Ecto neural progenitor cell (in vitro differentiated cells): Measurements from ENCODE around the gene NEU3.
"Not testable (repeated sequence)": the region's sequence is repeated elsewhere in the genome, so short reads cannot be mapped to it uniquely, and the experiment has no call there.

Experiments
- DNase-seq: peaks from one replicate; pipeline ENCODE4 v3.0.0-alpha.2; 2018; ENCODE audit warnings: low spot score

NEU3 gene, protein sequence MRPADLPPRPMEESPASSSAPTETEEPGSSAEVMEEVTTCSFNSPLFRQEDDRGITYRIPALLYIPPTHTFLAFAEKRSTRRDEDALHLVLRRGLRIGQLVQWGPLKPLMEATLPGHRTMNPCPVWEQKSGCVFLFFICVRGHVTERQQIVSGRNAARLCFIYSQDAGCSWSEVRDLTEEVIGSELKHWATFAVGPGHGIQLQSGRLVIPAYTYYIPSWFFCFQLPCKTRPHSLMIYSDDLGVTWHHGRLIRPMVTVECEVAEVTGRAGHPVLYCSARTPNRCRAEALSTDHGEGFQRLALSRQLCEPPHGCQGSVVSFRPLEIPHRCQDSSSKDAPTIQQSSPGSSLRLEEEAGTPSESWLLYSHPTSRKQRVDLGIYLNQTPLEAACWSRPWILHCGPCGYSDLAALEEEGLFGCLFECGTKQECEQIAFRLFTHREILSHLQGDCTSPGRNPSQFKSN

DNA sequence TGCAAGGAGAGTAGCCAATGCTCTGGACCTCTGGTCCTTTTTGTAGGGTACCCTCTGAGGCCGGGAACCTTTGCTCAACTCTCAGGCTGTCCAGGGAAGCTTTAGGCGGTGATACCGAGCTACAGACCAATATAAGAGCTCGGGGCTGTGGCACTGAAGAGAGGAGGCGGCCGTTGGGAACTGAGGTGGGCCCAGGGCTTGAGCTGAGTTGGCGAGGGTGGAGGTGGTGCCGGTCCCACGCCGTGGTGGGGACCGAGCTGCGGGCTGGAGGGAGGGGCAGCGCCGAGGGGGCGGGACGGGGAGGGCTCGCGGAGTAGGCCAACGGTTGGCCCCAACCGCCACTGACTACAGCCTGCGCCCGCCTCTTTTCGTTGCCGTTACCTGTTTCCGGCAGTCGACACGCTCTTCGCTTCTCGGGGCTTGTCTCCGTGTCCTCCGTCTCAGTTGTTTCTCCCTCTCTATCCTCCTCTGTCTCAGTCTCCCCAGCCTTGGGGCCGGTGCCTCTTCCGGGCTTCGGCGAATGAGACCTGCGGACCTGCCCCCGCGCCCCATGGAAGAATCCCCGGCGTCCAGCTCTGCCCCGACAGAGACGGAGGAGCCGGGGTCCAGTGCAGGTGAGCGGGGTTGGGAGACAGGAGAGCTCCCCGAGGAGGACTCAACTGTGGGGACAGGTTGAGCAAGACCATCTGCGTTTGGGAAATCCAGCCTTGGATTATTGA, at the start of gene NEU3:
Gene NEU3, plus strand, starts transcription at position 393 of the 719 bp plus-strand sequence. Its CDS starts 128 bp downstream, at position 521.
- peak; percentile 84 for DNase-seq

DNA sequence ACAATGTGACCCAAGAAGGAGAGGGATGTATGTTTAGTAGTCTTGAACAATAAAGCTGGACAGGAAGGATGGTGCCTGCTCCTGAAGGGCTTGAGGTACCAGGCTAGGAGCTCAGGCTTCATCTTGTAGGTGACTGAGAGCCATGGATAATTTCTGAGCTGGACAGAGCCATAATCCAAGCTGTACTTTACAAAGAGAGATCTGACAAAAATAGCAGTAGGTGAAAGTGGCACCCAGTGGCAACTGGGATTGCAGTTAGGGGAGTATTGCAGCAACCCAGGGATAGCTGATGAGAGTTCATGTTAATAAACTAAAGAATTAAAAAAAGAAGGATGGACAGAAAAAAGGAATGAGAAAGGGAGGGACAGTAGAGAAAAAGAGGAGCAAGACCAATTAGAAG, 47.2 kb upstream of the NEU3 start:
- DNase-seq = no peak

DNA sequence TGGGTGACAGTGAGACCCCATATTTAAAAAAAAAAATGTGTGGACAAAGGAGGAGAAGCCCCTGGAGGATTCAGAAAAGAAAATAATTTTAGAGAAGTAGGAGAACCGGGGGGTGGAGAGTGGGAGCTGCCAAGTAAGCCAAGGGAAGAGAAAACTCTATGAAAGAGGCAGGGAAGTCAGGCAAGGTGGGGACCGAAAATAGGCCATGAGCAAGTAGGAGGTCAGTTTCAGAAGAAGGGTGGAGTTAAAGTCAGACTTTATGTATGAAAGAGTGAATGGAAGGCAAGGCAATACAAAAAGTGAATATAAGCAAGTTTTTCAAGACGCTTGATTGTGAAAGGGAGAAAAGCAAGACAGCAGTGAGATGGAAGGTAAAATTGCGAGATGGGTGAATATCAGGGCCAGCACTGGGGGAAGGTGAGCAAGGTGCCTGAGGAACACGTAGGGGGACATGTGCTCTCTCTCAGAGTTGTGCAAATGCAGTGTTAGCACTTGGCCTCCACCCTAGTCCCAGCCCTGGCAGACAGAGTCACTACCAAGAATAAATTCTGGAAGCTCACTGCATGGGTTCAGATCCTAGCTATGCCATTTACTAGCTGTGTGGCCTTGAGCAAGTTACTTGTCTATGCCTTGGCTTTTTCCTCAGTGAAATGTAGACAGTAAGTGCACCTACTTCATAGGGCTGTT, 46.5 kb upstream of the NEU3 start:
- DNase-seq = no peak

DNA sequence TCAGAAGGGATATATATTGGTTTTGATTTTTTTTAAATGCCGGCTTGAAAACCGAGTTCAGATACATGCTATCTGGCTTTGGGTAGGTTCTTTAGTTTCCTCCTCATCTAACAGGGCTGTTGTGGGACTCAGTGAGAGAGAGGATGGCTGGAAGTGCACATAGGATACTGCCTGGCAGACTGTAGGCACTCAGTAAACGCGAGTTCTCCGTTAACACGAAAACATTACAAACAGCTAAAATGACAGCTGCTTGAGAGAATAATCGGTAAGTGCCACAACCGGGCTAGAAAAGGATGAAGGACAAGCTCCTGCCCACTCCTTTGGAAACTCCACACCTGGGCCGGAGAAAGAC, 40.2 kb upstream of the NEU3 start:
- no peak for DNase-seq

GRCh38 chr11:74948898-74949752, 39.6 kb upstream of the NEU3 start, which contains the start of the genes SPCS2 and XRRA1:
Gene SPCS2 (plus strand): TSS chr11:74949266. CDS start chr11:74949286, 20 bp downstream.
Gene XRRA1 (minus strand): TSS chr11:74949091. CDS start chr11:74940878, 8,213 bp downstream.
- DNase-seq = peak; percentile 98

DNA sequence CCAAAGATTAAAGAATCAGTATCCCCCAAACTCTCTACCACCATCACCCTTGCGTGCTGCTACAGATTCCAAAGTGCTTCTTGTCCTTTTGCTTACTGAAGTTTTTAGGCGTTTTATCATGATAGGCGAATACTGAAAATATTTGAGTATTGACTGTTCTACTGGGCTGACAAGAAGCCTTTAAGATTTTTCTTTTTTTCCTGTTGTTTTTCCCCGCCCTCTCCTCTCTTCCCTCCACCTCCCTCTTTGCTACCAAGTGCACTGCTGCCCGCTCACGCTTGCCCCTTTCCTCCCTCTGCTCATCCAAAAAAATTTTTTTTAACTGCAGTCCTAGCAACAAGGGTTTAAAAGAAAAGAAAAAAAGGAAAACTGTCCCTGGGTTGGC, 39.0 kb upstream of the NEU3 start:
- DNase-seq = no peak

- no peak for DNase-seq
Observed at GRCh38 chr11:74950374-74950969, 38.3 kb upstream of the NEU3 start.

- DNase-seq = no peak
Observed at GRCh38 chr11:74951226-74951625, 37.5 kb upstream of the NEU3 start.

GRCh38 chr11:74952752-74953151, 36.0 kb upstream of the NEU3 start:
- DNase-seq = no peak

DNA sequence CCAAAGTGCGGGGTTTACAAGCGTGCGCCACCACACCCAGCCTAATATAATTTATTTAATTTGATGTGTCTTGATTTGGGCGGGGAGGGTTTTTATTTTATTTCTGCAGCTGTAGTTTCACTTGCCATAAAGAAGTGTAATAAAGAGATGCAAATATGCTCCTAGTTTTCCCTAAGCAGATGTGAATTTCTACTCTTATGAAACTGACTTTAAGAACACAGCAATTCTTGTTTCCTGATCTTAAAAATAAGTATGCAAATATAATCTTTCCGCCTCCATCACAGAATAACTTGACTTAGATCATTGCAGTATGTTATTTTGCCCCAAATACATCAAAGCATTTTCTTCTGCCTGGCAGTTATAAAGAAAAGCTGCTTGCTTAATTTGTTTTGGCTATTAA, 35.3 kb upstream of the NEU3 start:
- DNase-seq = no peak

GRCh38 chr11:74954199-74954598, 34.5 kb upstream of the NEU3 start:
- no peak for DNase-seq

GRCh38 chr11:74956397-74957015, 32.2 kb upstream of the NEU3 start:
- DNase-seq = no peak

DNA sequence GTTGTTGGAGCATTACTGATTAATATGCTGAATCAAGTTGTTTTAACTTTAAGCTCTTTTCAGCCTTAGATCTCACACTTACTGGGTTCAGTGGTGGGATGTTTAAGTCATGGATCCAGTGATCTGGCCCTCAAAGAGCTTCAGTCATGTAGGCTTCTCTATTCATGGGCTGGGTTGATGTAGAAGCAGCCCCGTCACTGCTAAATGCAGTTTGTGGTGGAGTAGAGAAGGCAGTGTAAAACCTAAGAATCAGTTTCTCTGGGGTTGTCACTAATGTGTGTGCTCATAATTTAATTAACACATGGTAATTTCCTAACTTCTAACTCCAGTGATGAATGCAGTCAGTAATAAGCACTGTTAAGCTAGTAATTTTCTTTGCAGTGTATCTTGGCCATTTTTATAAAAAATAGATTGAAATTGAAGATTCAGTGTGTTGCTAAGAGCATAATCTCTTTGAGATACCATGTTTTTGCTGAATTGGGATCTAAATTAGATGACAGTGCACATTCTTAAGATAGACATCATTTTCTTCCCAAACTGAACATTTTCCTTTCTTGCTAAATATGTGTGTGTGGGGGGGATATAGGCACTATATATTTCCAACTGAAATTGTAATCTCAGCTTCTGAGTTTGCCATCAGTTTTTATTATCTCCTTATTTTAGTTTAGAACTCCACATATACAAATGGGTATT, 30.6 kb upstream of the NEU3 start:
- DNase-seq = no peak

GRCh38 chr11:74960128-74960527, 28.6 kb upstream of the NEU3 start:
- not testable (repeated sequence) for DNase-seq

DNA sequence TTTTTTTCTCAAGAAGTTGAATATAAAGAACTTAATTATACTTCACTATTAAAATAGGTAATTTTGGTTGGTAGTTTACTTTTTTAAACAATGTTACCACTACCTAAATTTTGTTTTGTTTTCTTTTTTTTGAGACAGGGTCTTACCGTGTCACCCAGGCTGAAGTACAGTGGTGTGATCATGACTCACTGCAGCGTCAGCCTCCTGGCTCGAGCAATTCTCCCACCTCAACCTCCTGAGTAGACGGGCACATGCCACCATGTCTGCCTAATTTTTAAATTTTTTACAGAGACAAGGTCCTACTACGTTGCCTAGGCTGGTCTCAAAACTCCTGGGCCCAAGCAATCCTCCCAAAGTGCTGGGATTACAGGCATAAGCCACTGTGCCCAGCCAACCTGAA, 22.1 kb upstream of the NEU3 start:
- no peak for DNase-seq

DNA sequence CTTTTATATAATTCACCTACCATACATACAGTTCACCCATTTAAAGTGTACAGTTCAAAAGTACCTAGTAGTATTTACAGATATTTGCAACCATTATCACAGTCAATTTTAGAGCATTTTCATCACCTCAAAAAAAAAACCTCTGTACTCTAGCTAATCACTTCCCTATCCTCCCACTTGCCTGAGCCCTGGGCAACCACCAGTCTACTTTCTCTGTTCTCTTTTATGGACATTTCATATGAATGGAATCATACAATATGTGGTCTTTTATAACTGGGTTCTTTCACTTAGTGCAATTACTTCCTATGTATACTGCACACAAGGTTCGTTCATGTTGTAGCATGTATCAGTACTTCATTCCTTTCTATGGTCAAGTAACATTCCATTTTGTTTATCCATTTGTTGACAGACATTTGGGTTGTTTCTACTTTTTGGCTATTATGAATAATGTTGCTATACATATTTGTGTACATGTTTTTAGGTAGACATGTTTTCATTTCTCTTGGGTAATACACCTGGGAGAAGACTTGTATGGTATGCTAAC, 17.8 kb upstream of the NEU3 start:
- DNase-seq = no peak

- DNase-seq = no peak
Observed at GRCh38 chr11:74971424-74971823, 17.3 kb upstream of the NEU3 start.

DNA sequence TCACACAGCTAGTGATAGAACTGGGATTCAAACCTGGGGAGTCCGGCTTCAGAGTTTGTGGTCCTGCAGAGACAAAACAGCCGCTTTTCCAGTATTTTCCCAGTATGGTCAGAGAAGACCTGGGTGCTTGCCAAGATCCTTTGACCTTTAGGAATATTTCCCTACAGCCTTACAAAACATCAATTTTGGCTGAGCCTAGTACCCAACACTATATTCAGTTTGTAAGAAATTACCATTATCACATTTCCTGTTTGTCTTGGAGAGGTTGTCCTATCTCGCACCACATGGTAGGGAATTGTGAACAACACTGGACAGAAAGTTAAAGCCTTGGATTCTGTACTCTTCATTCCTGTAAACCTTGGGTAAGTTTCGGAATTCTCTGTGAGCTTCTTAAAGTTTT, 10.7 kb upstream of the NEU3 start:
- no peak for DNase-seq

DNA sequence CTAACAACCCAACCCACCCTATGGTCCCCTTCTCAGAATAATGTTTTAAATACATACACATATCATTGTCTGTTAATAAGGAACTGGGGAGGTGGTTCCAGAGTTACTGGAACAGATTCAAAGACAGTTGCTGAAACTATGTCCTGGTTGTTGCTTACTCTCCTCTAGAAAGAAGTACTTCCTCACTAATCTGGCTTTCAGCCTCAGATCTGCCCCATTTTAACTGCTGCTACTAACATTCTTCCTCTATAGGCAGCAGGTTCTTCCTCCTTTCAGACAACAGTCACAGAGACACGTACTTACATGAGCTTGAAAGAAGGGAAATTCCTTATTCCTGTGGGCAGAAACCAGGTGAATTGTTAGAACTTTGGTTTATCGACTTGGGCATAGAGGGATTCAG, 8.1 kb upstream of the NEU3 start:
- DNase-seq = no peak

DNA sequence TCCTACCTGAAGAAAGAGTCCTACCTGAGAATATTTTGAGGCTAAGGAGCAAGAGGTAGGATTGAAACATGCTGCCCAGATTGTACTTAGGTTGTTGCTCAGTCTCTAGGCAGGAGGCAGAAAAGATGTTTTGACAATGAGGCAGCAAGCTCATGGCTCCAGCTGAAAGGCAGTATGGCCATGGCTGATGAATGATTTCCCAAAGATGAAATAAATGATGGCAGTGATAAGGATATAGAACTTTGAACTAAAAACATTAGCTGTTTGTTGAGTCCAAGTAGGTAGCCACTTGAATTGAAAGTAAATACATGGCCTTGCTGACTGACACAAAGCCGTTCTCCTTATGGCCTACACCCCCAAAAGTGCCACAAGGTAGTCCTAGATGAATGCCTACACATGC, 6.8 kb upstream of the NEU3 start:
- no peak for DNase-seq
